GM12864 (cell line): ENCODE results near the gene KCNJ9.

ENCODE experiments used
- DNase-seq: peaks from one replicate; pipeline ENCODE4 v3.0.0-alpha.2; 2011; ENCODE audit warnings: low read depth
- H3K4me3 ChIP-seq: 2 replicates; pipeline ENCODE4 v1.5.1; 2011; ENCODE audit warnings: mild to moderate bottlenecking, low read depth, low read length, control low read depth
- CTCF ChIP-seq: IDR thresholded peaks from 2 replicates; pipeline ENCODE4 v1.5.1; 2011; ENCODE audit warnings: low read depth, mild to moderate bottlenecking, moderate library complexity, low read length, control low read depth, inconsistent platforms; ENCODE audit errors: missing control alignments

Gene KCNJ9

GRCh38 chr1:160075836-160076235 lies 5.5 kb upstream of the KCNJ9 start:
- H3K4me3 ChIP-seq = no peak overlapping the region
- DNase-seq = no peak
- TF ChIP-seq CTCF = no peak

- TF ChIP-seq CTCF = no peak
- no peak for DNase-seq
Observed at GRCh38 chr1:160076295-160076694, 5.0 kb upstream of the KCNJ9 start.

GRCh38 chr1:160077486-160077885 lies 3.9 kb upstream of the KCNJ9 start:
- H3K4me3 ChIP-seq = no peak overlapping the region
- no peak for TF ChIP-seq CTCF
- DNase-seq = no peak

More at GRCh38 chr1:160076295-160076694, 5.0 kb upstream of the KCNJ9 start:
- no peak overlapping the region for H3K4me3 ChIP-seq

DNA sequence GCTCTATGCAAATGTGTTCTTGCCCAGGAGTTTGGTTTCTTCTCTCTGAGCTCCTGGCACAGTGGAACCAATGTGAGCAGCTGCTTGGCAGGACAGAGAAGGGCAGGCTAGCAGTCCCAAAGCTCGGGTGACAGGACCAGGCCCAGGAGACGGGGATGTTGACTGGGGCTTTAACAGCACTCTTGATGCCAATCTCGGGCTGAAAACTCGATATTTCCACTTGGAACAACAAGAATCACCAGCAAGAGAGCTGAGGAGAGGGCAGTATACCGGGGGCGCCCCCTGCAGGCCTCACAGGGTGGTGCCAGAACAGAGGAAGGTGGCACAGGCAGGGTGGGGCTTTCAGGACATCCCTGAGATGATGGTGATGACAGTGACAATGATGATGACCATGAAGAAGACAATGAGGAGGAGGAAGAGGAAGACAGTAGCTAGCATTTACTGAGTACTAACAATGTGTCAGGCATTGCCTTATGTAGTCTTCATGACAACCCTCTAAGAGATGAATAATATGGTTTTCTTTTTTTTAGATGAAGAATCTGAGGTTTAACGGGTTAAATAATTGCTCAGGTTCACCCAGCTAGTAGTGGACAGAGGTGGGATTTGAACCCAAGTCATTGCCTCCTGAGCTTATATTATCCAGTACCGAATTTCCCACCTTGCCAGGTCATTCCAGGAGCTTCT lies 2.7 kb upstream of the KCNJ9 start:
- DNase-seq = no peak
- no peak overlapping the region for H3K4me3 ChIP-seq
- peak; percentile 89 for TF ChIP-seq CTCF

DNA sequence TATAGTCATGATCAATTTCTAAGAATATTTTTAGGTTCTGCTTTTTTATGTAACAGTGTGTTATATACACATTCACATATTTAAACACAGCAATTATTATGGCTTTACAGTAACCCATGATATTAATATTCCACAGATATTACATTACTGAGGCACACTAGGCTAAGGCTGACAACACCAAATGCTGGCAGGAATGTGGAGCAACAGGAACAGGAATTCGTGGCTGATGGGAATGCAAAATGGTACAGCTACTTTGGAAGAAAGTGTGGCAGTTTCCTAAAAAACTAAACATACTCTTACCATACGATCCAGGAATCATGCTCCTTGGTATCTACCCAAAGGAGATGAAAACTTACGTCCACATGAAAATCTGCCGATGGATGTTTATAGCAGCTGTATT lies 1.9 kb upstream of the KCNJ9 start:
- no peak for TF ChIP-seq CTCF
- DNase-seq = no peak
- H3K4me3 ChIP-seq = no peak overlapping the region

DNA sequence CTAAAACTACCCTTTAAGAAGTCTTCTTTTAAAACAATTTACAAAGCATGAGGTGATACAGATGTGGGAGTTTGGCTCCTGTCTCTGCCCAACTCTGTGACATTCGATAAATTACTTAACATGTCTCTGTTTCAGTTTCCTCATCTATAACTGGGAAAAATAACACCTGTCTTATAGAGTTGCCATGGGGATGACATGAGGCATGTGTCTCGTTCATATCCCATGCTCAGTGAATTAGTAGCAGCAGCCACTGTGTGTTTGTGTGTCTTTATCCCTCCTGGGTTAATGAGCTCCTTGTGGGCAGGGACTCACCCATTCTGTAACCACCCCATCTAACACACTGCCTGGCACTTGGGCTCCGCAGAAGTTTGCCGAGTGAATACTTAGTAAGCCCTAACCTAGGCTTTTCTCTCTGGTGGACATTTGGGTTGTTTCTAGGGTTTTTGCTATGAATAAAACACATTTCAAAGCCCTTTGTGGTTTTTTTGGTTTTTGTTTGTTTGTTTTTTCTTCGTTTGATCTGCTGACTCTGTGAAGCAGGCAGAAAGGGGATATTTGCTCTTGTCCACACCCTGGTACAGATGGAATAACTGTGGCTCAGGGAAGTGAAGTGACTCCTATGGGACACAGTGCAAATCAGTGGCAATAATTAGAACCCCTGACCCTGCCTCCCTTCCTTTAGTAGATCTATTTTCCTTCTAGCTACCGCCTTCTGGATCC lies 797 bp upstream of the KCNJ9 start:
- H3K4me3 ChIP-seq = no peak overlapping the region
- no peak for DNase-seq
- TF ChIP-seq CTCF = no peak
